GM21360 (cell line): ENCODE measurements around the gene TSPO.
"Not testable (repeated sequence)": the region's sequence is repeated elsewhere in the genome, so short reads cannot be mapped to it uniquely, and the experiment has no call there.

Experiments used
- ATAC-seq: cut with Tn5 transposase; IDR thresholded peaks from one replicate; pipeline ENCODE4 v1.9.1; 2021; ENCODE audit warnings: mild to moderate bottlenecking, moderate library complexity; ENCODE audit not compliant: unreplicated experiment

Gene TSPO

DNA sequence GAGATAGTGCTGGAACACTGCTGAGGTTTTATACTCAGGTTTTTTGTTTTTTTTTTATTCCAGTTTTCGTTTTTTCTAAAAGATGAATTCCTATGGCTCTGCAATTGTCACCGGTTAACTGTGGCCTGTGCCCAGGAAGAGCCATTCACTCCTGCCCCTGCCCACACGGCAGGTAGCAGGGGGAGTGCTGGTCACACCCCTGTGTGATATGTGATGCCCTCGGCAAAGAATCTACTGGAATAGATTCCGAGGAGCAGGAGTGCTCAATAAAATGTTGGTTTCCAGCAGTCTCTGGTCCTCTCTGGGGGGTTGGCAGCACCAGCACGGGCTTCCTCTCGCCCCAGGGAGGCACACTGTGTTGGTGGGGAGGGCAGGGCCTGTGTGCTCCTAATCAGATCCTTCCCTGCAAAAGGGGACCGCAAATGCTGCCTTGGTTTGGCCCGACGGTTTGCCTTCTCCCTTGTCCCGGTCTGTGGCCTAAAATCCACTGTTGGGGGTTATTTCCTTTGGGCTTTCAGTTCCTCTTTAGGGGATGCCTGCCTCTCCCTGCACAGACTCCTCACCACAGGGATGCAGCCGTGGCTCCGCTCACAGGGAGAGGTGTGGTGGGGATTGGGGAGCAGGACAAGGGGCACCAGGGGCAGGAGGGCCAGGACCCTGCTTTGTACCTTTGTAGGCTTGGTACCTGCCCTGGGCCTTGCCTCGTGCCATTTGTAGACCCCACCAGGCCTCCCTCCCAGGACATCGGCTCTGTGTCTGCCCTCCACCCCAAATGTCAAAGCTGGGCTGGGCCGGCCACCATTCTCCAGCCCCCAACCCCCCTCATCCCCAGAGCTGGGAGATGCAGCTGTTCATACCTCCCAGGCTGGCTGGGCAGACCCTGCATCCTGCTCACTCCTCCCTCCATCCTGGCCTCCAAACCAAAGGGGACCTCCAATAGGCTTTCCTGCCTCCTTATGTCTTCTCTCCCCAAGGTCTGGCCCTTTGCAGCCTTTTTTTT lies 21.6 kb upstream of the TSPO start:
- ATAC-seq = no peak

DNA sequence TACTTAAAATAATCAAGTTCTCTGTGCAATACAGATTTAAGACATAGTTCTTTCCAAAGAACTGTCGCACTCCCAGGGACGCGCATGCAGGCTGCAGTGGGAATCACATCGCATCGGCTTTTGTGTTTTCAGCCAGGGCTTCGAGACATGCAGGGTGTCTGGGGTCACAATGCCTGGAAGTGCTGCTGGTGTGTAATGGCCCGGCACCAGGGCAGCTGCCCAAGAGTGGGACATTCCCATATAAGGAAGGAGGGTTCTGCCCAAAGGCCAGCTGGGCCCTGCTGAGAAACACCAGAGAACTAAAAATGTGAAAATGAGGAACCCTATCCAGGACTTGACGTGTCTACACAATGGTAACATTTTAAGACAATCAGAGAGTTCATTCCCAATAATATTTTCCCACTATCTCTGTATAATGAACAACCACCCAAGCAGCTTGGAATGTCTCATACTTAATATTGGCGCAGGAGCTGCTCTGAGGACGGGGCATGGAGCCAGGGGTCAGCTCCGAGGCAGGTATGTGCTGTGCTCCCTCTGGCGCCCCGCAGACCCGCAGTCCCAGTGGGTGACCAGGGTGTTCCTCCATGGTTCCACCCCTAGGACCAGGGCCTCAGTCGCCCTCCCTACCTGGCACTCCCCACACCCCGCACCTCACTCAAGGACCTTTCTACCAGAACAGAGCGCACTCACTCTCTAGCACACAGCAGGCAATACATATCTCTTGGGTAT lies 19.4 kb upstream of the TSPO start:
- ATAC-seq = no peak

DNA sequence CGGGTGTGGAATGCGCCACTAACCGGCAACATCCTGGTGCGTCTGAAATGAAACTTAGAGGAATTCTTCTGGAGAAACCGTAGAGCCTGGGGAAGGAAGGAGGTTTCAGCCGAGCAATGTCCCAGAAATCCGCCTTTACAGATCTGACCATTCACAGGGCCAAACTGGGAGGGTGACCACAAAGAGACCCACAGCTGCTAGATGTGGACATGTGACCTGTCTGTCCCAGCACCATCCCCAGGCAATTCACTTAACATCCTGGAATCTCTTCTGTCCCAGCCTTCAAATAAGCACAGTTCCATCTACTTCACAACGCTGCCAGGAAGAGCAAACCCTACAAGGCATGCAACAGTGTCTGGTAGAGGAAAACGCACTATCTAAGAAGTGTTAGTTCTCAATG lies 18.0 kb upstream of the TSPO start:
- no peak for ATAC-seq

DNA sequence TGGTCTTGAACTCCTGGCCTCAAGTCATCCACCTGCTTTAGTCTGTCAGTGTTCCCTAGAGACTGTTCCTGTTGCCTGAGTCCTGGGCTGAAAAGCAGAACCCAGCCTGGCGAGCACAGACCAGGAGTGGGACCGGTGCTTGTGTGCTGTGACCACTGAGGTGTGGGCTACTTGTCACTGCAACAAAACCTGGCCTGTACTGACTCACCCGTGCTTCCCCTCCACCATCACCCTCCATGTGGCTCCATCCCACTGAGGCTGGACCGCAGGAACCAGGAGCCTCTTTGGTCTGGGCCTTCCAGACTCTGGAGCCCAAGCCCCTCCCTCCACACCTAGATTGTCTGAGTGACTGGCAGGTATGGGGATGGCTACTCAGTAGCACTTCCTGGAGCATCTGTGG lies 16.8 kb upstream of the TSPO start:
- no peak for ATAC-seq

DNA sequence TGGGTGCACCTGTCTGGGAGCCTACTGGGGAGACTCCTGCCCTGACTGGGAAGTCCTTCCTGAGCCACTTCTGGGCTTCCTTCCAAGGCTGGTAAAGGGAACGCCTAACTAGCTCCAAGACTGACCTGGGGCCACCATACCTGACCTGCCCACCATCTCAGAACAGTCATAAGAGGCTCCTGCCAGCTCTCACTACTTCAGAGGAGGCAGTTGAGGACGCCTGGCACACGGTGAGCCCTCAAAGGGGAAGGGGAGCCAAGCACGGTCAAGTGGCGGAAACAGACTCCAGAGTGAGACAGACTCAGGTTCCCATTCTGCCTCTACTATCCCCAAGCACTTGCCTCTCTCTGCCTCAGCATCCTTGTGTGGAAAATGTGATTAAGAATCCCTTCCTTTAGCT lies 15.8 kb upstream of the TSPO start:
- no peak for ATAC-seq

DNA sequence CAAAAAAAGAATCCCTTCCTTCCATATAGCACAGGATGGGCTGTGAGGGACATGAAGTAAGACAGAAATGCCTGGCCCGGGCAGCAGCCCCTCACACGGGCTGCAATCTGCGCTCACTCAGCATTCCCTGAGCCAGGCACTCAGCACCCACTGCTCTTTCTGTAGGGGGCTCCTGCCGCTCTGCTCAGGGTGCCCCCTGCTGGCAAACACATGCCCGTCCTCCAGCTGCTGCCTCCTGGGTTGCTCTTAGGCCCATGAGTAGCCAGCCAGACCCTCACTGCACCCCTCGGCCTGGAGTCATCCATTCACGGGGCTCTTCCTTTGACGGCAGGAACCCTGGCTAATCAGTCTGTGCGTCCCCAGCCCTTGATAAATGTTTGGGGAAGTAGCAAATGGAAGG lies 15.1 kb upstream of the TSPO start:
- ATAC-seq = no peak

DNA sequence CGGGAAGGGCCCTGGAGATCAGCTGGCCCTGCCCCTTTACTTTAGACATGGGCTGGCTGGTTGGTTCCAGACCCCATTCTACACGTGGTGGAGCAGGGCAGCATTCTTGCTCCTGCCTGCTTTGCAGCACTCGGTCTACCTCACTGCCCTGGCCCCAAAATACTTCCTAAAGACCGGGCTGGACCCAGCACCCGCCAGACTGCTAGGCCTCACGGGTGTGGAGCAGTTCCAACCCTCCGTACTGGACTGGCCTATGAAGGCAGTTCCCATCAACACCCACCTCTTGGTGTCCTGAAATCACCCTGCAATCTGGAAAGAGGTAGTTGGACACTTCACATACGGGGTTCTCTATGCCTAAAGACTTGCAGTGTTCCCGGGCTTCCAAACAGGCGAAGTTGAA lies 14.6 kb upstream of the TSPO start:
- ATAC-seq = no peak

DNA sequence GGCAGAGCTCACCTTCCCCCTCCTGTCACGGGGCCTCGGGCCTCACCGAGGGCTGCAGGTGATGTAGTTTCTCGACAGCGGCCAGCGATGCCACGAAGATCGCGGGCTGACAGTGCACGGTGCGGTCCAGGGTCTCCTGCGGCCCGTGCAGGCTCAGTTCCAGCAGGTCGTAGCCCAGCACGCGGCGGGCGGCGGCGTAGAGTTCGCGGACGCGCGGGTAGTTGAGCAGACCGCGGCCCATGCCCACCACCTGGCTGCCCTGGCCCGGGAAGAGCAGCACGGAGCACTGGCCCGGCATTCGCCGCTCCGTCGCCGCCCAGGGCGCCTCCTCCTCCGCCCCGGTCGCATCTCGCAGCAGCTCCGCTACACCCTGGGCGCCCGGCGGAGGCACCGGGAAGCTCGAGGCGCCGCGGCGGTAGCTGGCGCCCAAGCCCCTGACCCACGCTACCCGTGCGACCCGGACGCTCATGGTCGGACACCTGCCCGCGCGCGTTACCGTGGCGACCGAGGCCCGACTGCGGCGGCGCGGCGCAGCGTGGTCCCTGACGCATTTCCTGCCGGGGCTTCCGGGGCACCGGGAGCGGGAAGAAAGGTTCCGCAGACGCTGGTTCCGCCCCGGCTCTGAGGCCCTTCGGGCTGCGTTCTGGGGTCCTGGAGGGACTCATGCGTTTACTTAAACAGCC lies 8.3 kb upstream of the TSPO start, which contains the start of gene MCAT:
Gene MCAT, minus strand, starts transcription at position 519 of the 683 bp plus-strand sequence. Its CDS starts 50 bp downstream, at position 469.
- peak; percentile 58 for ATAC-seq

DNA sequence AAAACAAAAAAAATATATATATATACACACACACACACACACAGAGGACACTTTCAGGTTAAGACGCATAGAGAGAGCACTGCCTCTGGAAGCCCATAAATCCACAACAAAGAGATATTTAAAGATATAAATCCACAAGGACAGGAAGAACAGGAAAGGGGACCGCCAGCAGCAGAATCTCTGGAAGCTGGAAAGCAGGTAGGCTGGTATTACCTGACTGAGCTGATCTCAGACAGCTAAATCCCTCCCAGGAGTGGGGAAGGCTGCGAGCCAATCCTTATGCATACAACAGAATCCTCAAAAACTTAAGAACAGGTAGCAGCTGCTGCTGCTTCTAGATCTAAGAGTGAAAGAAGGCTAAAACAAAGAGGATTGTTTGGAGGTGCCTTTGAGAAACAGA lies 6.4 kb upstream of the TSPO start:
- no peak for ATAC-seq

DNA sequence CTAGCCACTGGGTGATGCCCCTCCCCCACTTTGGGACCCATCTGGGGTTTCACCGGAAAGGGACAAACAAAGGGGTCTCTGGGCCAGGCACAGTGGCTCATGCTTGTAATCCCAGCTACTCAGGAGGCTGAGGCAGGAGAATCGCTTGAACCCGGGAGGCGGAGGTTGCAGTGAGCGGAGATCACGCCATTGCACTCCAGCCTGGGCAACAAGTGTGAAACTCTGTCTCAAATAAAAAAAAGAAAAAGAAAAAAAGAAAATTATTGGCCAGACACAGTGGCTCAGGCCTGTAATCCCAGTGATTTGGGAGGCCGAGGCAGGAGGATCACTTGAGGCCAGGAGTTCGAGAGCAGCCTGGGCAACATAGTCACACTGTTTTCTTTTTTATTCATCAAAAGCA lies 6.0 kb upstream of the TSPO start:
- ATAC-seq = not testable (repeated sequence)

DNA sequence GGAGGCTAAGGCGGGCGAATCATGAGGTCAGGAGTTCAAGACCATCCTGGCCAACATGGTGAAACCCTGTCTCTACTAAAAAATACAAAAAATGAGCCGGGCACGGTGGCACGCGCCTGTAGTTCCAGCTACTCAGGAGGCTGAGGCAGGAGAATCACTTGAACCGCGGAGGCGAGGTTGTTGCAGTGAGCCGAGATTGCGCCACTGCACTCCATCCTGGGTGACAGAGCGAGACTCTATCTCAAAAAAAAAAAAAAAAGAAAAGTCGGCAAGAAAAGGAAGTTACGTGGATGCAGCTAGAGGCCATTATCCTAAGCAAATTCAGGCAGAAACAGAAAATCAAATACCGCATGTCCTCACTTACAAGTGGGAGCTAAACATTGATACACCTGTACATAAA lies 5.0 kb upstream of the TSPO start:
- not testable (repeated sequence) for ATAC-seq

DNA sequence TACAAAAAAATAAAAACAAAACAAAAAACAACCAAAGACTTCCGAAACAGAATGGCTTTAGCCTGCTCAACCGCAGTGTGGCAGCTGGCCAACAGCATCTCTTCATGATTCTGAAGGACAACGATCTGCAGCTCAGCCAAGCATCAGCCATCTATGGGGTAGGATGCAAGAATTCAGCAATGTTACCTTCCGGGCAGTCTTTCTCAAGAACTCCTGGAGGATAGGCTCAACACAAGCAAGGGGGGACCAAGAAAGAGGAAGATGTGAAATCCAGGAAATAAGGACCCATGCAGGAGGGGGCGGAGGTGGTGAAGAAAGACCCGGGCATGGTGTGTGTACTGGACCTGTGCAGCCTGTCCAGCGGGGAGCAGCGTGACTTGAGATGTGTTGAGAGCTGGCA lies 3.5 kb upstream of the TSPO start:
- ATAC-seq = no peak

DNA sequence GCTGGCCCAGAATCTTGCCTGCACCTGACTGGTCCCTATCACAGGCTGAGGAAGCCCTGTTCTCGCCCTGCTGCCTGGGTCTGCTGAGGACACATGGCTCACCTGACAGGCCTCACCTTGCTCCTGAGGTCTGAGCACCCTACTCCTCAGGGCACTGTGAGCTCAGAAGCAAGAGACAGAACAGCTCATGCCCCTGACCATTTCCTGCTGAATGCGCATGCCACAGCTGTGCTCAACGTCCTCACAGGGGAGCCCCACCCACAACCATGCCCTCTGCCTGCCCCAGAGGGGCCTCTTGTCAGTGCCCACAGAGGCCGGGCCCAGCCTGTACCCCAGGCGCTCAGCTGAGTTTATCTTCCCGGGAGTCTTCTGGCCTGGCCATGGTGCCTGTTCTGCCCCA lies 2.8 kb upstream of the TSPO start:
- no peak for ATAC-seq

DNA sequence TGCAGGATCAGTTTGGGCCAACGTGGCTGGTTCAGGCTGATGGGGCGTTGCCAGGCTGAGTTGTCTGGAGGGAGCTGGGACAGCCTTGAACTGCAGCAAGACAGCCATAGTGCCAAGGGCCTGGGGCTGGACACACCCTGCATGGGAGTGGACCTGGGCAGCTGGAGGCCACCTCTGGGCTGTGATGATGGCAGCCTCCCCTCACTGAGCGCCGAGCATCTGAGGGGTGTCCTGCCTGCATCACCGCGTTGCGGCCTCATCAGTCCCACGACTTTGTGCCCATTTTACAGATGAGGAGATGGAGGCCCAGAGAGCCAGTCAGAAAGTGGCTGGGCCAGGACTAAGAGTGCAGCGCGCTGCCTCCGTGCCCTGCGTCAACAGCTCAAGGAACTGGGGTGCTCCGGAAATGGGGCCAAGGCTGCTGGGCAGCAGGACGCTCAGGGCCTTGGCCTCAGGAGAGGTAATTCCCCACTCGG lies 590 bp upstream of the TSPO start:
- ATAC-seq = no peak

DNA sequence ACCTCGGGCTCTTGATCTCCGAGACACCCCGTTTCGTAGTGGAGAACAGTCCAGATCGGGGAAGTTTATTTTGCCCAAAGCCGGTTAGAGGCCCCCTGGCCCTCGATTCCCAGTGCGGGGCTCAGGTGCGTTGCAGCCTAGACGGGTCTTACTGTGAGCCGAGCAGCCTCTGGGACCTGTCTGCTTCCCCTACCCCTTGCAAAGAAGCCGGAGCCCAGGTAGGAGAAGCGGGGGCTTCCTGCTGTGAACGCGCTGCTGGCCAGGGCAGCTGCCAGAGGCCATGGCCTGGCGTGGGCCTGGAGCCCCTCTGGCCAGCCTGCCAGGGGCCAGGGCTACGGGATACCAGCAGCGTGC lies 621 bp downstream of the TSPO start:
- no peak for ATAC-seq

DNA sequence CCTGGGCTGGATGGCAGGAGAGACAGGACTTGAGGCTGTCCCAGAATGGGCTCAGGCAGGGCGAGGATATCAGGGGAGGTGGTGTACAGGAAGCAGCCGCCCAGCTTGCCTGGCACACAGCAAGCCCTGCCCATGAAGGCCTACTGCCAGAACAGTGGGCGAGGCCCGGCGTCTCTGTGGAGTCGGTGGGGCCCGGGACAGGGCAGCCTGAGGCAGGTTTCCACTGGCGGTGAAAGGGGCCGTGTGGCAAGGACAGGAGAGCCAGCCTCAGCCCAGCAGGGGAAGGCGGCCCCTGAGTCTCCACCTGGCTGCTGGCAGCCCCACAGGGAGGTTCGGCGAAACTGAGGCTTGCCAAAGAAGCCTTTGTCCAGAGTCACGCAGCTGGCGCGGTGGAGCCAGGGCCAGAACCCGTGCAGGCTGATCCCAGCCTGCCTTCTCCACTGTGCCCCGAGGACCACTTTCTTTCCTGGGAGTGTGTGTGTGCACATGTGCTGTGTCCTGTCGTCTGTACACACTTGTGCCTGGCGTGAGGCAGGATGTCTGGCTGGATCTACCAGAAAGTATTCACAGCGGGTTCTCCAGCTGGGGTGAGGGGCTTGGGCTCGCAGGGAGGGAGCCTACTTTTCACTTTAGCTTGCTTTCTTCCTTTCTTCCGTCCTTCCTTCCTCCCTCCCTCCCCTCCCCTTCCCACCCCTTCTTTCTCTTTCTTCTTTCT lies 1.2 kb downstream of the TSPO start:
- no peak for ATAC-seq

DNA sequence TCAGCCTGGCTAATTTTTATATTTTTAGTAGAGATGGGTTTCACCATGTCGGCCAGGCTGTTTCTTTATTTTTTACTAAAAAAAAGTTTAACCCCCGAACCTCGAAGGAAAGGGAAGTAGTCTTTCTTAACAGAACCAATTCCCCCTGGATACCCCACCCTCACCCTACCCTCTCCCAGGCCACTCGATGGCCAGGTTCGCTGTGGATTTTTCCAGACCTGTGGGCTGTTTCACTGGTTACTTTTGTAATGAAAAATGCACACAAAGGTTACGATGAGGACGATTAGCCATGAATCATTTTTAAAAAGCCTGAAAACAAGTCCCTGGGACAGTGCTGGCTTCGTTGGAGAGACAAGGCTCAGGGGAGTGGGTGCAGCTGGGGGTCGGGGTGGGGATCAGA lies 2.5 kb downstream of the TSPO start:
- ATAC-seq = no peak

DNA sequence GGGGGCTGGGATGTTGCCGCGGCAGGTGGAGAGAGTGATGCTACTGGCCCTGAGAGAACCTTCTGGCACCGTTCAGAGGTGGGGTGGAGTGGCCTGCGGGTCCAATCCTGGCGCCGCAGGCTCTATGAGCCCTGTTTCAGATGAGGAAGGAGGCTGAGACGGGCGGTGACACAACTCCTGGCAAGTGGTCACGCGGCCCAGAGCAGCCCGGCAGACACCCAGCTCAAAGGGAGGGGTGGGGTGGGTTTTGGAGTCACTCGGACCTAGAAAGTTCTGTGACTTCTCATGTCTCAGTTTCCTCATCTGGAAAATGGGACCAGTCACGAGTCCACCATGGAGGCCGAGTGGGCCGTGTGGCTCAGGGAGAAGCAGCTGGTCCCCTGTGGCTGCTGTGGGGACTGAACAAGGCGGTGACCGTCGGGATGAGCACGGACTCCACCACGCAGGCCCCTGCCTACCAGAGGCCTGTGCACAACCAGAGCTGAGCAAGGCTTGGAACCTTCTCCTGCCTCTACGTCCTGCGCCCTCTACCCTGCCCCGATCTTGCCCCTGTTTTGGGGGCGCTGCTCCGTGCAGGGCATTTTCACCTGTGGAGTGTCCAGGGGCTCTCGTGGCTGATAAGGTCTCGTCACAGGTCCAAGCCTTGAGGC lies 3.7 kb downstream of the TSPO start:
- no peak for ATAC-seq

DNA sequence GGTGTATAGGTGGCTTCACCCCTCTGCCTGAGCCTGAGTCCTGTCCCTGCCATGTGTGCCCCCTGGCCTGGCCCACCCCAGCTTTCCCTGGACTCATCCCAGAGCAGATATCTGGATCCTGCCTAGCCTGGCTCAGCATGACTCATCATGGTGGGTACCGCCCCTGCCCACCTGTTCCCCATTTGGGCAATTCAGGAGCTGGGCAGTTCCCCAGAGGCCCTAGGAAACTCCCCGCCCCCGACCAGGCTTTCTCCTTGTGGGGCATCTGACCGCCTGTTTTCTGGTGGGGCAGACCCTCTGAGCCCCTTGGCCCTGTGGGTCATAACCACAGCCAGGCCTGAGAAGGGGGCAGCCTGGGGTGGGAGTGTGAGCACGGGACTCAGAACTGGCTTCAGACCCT lies 4.4 kb downstream of the TSPO start:
- ATAC-seq = no peak

DNA sequence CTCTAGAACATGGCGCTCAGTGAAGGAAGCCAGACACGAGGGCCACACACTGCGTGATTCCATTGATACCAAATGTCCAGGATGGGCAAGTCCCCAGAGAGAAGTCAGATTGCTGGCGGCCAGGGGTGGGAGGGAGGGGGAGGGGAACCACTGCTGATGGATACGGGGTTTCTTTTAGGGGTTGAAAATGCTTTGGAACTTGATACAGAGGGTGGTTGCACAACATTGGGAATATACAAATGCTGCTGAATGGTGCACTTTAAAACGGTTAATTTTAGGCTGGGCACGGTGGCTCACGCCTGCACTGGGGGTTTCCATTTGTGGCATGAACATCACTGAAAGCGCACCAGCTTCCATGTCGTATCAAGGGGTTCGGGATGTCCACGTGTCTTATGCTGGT lies 5.1 kb downstream of the TSPO start:
- no peak for ATAC-seq
